GM04503 (cell line): ENCODE results near the gene HERC2.
"Not testable (repeated sequence)": the region's sequence is repeated elsewhere in the genome, so short reads cannot be mapped to it uniquely, and the experiment has no call there.

ENCODE experiments used
- DNase-seq: peaks from one replicate; pipeline ENCODE4 v3.0.0-alpha.2; 2012; ENCODE audit warnings: low read depth

The HERC2 gene

GRCh38 chr15:28273873-28274610 lies 47.9 kb downstream of the HERC2 start:
- no peak for DNase-seq

DNA sequence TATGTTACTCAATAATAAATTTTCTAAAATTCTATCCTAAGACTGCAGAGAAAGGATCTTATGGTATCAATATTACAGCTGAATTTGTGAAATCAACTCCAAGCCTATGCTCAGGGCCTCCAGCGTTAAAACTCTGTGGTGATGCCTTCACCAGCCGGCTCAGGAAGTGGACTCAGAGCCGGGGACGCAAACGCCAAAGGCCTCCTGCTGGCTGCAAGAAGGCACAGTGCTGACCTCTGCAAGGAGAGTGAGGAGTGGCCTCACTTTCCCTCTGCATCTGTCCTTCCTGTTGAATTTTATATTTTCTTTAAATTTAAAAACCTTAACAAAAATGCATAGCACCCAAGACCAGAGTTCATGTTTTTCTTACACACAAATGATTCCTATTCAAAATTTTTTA lies 48.5 kb downstream of the HERC2 start:
- DNase-seq: no peak

DNA sequence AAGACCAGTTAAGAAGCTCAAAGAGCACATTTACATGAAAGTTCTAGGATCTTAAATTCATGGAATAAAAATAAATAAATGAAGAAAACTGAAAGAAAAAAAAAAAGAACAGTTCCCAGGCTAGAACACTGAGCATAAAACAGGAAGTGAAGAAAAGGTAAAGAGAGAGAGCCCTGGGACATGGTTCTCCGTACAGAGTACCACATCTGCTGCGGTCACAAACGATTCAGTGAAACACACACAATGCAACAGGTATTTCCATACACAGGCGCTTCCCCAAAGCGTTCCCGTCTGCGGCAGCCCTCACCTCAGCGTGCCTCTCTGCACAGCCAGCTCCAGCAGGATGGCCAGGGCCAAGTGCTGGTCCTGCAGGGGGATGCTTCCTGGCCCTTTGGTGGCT lies 49.4 kb downstream of the HERC2 start:
- DNase-seq: no peak

DNA sequence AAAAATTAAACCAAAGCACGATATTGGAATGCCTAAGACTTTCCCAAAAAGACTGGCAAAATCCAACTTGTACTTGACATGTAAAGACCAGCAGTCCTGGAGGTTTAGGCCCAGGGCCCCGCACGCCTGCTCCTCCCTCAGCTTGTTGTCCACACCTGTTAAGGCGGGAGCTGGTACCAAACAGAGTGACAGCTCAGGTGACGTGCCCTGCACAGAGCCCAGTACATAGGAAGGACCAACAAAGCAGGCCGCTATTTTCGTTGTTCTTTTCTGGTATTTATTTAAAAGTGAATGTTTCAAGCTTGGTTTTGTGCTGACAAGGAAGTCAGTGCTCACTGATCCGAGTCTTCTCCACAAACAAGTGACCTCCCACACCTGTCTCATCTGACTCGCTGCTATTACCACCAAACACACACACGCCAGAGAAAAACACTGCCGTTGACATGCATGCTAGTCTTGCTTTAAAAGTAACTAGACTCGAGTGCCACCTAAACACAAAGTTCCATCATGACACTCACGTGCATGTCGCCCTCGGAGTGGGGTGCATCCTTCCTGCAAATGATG lies 50.2 kb downstream of the HERC2 start:
- no peak for DNase-seq

GRCh38 chr15:28269097-28269496 lies 52.9 kb downstream of the HERC2 start:
- DNase-seq: no peak

DNA sequence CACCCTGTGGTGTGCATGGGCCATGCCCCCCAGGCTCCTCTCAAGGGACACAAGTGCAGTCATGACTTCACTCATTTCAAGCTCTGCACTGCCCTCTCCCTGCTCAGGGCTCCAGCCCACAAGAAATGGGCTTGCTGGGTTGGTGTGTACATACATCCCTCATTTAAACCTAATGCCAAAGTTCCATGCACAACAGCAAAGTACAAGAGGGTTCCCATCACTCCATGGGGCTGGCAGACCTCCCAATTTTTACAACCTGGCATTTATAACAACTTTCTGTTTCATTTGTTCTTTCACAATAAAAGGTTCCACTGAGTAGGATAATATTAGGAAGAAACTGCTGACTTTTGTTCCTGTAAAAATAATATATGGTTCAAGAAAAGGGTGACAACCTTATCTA lies 54.3 kb downstream of the HERC2 start:
- no peak for DNase-seq

DNA sequence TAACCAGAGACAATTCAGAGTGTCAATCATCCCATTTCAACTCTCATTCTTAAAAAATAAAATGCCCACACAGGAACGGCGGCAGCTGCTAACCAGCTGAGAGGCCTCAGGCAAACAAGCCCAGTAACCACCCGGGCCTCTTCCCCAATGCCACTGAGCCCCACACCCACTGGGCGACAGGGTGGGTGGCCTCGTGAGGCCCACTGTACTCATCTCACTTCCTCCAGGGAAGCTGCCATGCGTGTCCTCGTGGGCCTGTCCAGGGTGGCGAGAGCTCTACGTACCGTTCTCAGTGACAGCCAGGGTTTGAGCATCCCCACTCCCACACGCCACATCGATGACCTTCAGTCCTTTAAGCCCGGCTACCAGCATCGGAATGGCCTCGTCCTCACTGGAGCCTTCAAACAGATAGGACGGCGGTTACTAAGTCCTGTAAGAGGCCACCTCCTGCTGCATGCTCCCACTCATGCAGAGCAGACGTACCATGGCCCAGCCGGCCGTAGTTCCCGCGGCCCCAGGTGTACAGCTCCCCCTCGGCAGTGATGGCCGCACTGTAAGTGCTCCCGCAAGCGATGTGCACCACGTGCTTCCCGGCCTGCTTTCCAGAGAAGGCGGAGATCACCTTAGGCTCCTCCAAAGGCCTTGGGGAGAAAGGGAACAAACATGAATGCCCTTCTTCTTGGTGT lies 56.5 kb downstream of the HERC2 start:
- DNase-seq: no peak

DNA sequence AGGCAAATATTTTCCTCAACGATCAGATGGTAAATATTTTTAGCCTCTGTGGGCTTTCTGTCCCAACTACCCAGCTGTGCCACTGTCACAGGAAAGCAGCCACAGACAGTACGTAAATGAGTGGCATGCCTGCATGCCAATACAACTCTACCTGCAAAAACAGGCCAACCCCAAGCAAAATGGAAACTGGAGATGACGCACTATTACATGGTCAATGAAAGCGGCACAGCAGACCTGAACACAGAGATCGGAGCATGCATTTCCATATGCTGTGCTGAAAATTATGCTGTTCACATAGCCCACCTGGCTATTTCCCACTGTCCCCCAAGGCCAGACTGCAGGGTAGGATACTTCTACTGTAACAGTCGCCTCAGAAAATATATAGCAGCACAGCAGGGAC lies 57.8 kb downstream of the HERC2 start:
- no peak for DNase-seq

- no peak for DNase-seq
These were observed 59.5 kb downstream of the HERC2 start for GRCh38 chr15:28262438-28262837.

DNA sequence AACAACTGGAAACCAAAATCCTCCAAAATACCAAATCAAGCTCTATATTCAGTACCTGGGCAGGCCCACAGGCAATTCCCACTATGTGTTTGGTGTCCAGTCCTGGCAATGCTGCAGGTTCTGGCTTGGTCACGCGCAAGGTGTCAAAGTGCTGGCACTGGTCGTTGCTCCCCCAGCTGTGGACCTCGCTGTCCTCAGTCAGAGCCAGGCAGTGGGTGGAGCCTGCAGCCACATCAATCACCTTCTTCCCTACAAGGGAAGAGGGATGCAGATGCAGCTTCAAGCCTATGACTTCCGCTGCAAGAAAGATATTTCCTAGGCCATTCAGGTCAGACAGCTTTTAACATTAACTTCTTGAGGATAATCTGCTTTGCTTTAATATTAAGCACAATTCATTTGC lies 61.3 kb downstream of the HERC2 start:
- no peak for DNase-seq

DNA sequence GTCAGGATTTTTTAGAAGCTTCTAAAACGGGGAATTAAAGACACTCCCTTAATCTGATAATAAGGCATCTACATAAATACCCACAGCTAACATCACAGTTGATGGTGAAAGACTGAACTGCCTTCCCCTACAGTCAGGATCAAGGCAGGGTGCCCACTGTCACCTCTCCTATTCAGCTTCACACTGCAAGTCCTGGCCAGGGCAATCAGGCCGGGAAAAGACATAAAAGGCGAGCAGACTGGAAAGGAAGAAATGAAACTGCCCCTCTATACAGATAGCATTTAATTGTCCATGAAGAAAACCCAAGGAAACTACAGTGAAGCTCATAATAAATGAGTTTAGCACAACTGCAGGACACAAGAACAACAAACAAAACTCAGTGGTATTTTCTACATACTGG lies 61.7 kb downstream of the HERC2 start:
- no peak for DNase-seq

GRCh38 chr15:28255965-28256364 lies 66.0 kb downstream of the HERC2 start:
- DNase-seq: no peak

DNA sequence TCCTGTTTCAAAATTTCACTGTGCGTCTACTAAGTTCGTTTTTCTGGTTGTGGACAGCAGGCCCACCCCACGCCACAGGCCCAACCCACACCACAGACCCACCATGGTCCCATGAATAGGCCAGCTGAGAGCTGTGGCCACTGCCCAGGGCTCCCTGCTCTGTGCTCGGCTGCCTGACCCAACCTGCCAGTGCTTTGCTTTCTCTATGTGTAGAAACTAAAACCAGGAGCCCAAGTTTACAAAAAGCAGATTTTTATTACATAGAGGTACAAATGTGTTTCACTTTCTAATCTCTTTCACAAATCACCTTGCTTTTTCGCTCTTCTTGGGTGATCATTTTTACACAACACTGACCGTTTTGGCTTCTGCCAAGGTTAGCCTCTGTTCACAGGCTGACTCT lies 69.1 kb downstream of the HERC2 start:
- DNase-seq: no peak

- no peak for DNase-seq
These were observed 75.4 kb downstream of the HERC2 start for GRCh38 chr15:28246605-28247004.

- no peak for DNase-seq
These were observed 78.1 kb downstream of the HERC2 start for GRCh38 chr15:28243901-28244300.

- DNase-seq: no peak
These were observed 78.6 kb downstream of the HERC2 start for GRCh38 chr15:28243399-28243798.

DNA sequence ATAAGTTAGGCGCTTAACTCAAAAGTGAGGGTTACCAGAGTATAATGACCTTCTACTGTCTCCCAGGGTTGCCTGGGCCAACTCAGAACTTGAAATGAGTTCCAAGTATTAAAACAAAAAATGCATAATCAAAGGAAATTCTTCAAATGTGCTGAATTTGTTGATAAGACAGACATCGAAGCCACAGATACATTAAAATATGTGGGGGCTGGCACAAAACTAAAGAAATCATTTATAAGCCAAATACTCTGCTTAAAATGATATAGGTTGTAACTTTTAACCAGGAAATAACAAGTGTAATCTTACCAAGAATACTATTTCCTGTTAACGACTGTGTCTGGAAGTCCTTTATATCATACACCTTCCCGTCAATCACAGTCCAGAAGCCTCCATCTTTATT lies 83.7 kb downstream of the HERC2 start:
- DNase-seq: not testable (repeated sequence)

DNA sequence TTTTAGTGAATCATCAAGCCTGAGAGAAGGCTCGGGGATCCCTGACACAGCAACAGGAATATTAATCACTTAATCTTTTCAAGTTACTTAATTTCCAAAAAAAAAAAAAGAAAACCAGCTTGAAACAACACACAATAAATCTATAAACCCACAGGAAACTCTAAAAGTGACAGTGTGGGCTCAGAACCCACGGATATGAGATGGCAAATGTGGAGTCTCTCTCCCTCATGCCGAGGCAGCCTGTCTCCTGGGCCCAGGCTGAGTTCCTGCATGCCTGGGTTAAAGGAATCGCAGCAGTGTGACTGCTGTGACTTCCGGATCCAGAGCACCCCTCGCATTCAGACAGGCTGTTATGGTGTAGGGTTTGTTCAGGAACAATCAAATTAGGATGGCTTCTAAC lies 90.2 kb downstream of the HERC2 start:
- DNase-seq: not testable (repeated sequence)

- DNase-seq: not testable (repeated sequence)
These were observed 90.6 kb downstream of the HERC2 start for GRCh38 chr15:28231336-28231735.

- not testable (repeated sequence) for DNase-seq
These were observed 92.9 kb downstream of the HERC2 start for GRCh38 chr15:28228990-28229640.

DNA sequence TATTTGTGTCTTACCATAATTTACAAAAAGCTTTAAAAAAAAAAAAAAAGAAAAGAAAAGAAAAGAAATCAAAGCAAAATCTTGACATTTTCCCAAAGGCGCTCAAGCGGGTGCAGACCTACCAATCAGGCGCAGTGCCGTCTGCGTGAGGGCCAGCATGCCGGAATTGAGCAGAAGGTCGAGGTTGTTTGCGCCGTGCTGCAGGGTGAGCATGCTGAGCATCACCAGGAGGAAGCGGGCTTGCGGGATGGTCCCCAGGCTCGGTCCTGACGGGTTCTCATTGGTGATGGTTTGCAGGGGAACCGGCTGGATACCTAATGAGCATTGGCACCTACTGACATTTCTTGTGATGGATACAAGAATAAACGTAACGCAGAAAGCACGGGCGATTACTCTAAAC lies 93.9 kb downstream of the HERC2 start:
- no peak for DNase-seq

- DNase-seq: not testable (repeated sequence)
These were observed 94.7 kb downstream of the HERC2 start for GRCh38 chr15:28227303-28227702.

DNA sequence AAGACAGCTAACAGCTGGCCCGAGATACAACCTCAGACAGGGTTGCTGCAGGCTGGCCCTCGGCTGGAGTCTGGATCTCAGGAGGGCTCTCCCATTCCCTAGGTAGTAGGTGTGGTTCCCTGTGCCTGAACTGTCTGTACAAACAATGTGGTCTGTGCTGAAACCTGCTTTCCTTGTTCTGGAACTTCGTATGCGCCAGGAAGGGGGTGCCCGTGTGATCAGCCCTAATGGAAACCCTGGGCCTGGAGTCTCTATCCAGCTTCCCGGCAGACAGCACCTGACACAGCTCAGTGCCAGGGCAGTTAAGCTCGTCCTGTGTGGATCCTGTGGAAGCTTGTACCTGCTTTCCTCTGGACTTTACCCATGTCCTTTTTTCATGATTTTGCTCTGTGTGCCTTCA lies 99.4 kb downstream of the HERC2 start:
- not testable (repeated sequence) for DNase-seq
